HFFc6 (cell line): ENCODE measurements around the gene SH3BP5. TPM values are rescaled to one million over a fixed set of nuclear protein-coding genes. Genes with fewer than 3 reads are reported as not detected.

Source experiments
- DNase-seq: peaks from one replicate; pipeline ENCODE4 v3.0.0-alpha.2; 2018
- H3K27ac Mint-ChIP-seq: 2 replicates; pipeline ENCODE4 v1.8.0; 2020; ENCODE audit warnings: mild to moderate bottlenecking, mixed read lengths
- H3K27me3 Mint-ChIP-seq: 2 replicates; pipeline ENCODE4 v1.8.0; 2021; ENCODE audit warnings: mild to moderate bottlenecking, moderate library complexity, mixed read lengths; ENCODE audit not compliant: insufficient read depth
- H3K36me3 Mint-ChIP-seq: 2 replicates; pipeline ENCODE4 v1.8.0; 2021; ENCODE audit warnings: low read depth, mixed read lengths
- H3K4me1 Mint-ChIP-seq: 2 replicates; pipeline ENCODE4 v1.8.0; 2020; ENCODE audit warnings: low read depth, mixed read lengths
- H3K4me3 Mint-ChIP-seq: 2 replicates; pipeline ENCODE4 v1.8.0; 2020; ENCODE audit warnings: mild to moderate bottlenecking, moderate library complexity, mixed read lengths
- H3K9me3 Mint-ChIP-seq: 2 replicates; pipeline ENCODE4 v1.8.0; 2020; ENCODE audit warnings: mild to moderate bottlenecking, mixed read lengths
- total RNA-seq, 6 experiments: library from RNA; stranded (reverse); fragmentation: NEBNext Ultra II Directional; extraction: Animal tissue kit (Norgen Biotek cat#: 25700); gene quantifications; 2 replicates in 1 of 6; 3 replicates in 5 of 6; pipeline ENCODE4 v1.2.3, GENCODE V29; 2021
- TF ChIP-seq, protein P1 (sequence below): fragments of 200-600 bp; sonication (generic); IDR thresholded peaks from 2 replicates; pipeline ENCODE4 v1.5.0; 2021; ENCODE audit warnings: antibody characterized with exemption, mild to moderate bottlenecking

SH3BP5 gene
- total RNA-seq, 6 experiments from 2014 or later = 10.8 to 14.2 (median 11.9) TPM

DNA sequence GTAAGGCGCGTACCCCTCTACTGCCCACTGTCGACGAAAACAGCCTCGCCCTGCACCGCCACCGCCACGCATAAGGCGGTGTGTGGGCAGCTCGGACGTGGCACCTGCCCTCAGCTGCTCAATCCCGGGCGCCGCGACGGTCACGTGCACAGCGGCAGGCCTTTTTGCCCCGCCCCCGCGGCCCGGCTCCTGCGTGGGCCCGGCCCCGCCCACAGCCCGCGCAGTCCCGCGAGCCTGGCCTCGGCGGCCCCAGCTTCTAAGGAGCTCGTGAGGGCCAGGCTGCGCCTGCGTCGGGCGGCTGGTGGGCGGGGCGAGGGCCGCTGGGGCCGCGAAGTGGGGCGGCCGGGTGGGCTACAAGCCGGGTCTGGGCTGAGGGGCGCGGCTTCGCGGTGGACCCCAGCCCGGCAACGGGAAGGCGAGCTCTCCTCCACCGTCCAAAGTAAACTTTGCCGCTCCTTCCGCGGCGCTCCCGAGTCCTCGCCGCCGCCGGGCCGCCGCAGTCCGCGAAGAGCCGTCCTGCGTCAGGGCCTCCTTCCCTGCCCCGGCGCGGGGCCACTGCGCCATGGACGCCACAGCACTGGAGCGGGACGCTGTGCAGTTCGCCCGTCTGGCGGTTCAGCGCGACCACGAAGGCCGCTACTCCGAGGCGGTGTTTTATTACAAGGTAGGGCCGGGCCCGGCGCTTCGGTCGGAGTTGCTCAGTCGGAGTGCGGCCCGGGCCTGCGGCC is 126.3 kb downstream of the SH3BP5 start, which contains the start of gene CAPN7:
Gene CAPN7, plus strand, starts transcription at position 313 of the 728 bp plus-strand sequence. Its CDS starts 250 bp downstream, at position 563.
- Mint-ChIP-seq H3K4me1 (peaks cover 49% of the 10 kb centered on the region), H3K27ac (peak within 1 kb of the TSS; percentile 94), H3K36me3 (peaks cover 9% of the 10 kb centered on the region; the same call in 1 of the 2 replicates), H3K4me3 (peak within 1 kb of the TSS; percentile 96), H3K9me3 (no peaks in the 10 kb centered on the region), H3K27me3 (peaks cover 2% of the 10 kb centered on the region)
- TF ChIP-seq, protein P1, sequence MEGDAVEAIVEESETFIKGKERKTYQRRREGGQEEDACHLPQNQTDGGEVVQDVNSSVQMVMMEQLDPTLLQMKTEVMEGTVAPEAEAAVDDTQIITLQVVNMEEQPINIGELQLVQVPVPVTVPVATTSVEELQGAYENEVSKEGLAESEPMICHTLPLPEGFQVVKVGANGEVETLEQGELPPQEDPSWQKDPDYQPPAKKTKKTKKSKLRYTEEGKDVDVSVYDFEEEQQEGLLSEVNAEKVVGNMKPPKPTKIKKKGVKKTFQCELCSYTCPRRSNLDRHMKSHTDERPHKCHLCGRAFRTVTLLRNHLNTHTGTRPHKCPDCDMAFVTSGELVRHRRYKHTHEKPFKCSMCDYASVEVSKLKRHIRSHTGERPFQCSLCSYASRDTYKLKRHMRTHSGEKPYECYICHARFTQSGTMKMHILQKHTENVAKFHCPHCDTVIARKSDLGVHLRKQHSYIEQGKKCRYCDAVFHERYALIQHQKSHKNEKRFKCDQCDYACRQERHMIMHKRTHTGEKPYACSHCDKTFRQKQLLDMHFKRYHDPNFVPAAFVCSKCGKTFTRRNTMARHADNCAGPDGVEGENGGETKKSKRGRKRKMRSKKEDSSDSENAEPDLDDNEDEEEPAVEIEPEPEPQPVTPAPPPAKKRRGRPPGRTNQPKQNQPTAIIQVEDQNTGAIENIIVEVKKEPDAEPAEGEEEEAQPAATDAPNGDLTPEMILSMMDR = peak; percentile 72
- peak; percentile 92 for DNase-seq

DNA sequence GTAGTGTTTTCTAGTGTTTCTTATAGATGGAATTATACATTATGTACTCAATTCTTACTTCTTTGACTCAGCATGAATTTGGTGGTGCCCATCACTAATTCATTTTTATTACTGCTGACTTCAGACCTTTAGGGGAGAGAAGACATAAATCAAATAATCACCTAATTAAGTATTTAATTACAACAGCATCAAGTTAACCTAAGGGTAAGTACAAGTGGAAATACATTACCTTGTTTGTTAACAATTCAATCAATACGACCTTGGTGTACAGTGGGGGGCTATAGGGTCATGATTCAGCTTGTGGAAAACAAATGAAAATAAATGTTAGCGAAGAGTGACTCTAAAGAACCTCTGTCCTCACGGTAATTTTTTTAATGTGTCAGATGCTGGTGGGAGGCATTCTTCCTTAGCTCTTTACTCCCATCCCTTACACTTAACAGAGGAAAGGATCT is 126.9 kb downstream of the SH3BP5 start:
- Mint-ChIP-seq H3K4me3 (peak overlapping the region; percentile 90), H3K4me1 (peaks cover 49% of the 10 kb centered on the region), H3K9me3 (no peaks in the 10 kb centered on the region), H3K27me3 (peaks cover 2% of the 10 kb centered on the region), H3K36me3 (peaks cover 9% of the 10 kb centered on the region; the same call in 1 of the 2 replicates), H3K27ac (peak overlapping the region; percentile 94)
- TF ChIP-seq, protein P1 = no peak
- no peak for DNase-seq

Other genes with a start within 250 kb of the SH3BP5 start
- 10 to 100 TPM; 17.6 to 22.2 (median 19.3) TPM for gene RBSN, start 233.4 kb downstream of the SH3BP5 start, total RNA-seq
- 10 to 100 TPM; 23.8 to 27.9 (median 26.4) TPM for gene CAPN7, start 126.3 kb downstream of the SH3BP5 start, total RNA-seq
- 10 to 100 TPM; 17.9 to 21.3 (median 19.8) TPM for gene METTL6, start 95.0 kb upstream of the SH3BP5 start, total RNA-seq
- gene EAF1, start 95.0 kb upstream of the SH3BP5 start, total RNA-seq = 10 to 100 TPM; 13.9 to 17.2 (median 15.8) TPM
- under 1 TPM; 0.17 to 0.54 (median 0.29) TPM for gene COLQ, start 189.1 kb upstream of the SH3BP5 start, total RNA-seq